HepG2 (cell line): Measurements from ENCODE around the gene SLC27A3. TPM values are rescaled to one million over a fixed set of nuclear protein-coding genes. Genes with fewer than 3 reads are reported as not detected.

Experiments used
- GATAD2A ChIP-seq: IDR thresholded peaks from 2 replicates; pipeline ENCODE4 v1.6.1; 2016
- LCORL ChIP-seq, 2 experiments: fragments of 450-650 bp in 1 of 2; sonication (generic) in 1 of 2; formaldehyde crosslinking in 1 of 2; IDR thresholded peaks; 2 replicates each; pipeline versions ENCODE4 v1.5.0 to v1.6.1; 2017 to 2020; ENCODE audit warnings: antibody characterized with exemption in 1 of 2, missing genetic modification reagents in 1 of 2
- MAZ ChIP-seq, 2 experiments: sonication (generic) in 1 of 2; formaldehyde crosslinking in 1 of 2; IDR thresholded peaks; 2 replicates each; pipeline versions ENCODE4 v1.5.0 to v1.6.1; 2012 to 2020; ENCODE audit warnings: low read depth in 2 of 2, mild to moderate bottlenecking in 2 of 2, borderline replicate concordance in 1 of 2, improper control_type of control experiment in 1 of 2, low read length in 1 of 2, missing genetic modification reagents in 1 of 2, moderate library complexity in 1 of 2
- MXD1 ChIP-seq: sonication (generic); formaldehyde crosslinking; IDR thresholded peaks from 2 replicates; pipeline ENCODE4 v1.4.0; 2020; ENCODE audit warnings: mild to moderate bottlenecking, missing genetic modification reagents
- NR1H2 ChIP-seq: sonication (generic); formaldehyde crosslinking; IDR thresholded peaks from 2 replicates; pipeline ENCODE4 v1.8.1; 2022; ENCODE audit warnings: low read depth, missing genetic modification reagents, borderline replicate concordance
- PAX8 ChIP-seq: sonication (generic); formaldehyde crosslinking; IDR thresholded peaks from 2 replicates; pipeline ENCODE4 v1.8.0; 2022; ENCODE audit warnings: mild to moderate bottlenecking, missing genetic modification reagents, borderline replicate concordance
- TCF12 ChIP-seq, 2 experiments: fragments of 450-650 bp in 1 of 2; sonication (generic) in 1 of 2; formaldehyde crosslinking in 1 of 2; IDR thresholded peaks; 2 replicates each; pipeline versions ENCODE4 v1.6.1 to v1.8.0; 2017 to 2022; ENCODE audit warnings: antibody characterized with exemption in 1 of 2, mild to moderate bottlenecking in 1 of 2, missing genetic modification reagents in 1 of 2, moderate library complexity in 1 of 2
- TEAD2 ChIP-seq: sonication (generic); formaldehyde crosslinking; IDR thresholded peaks from 2 replicates; pipeline ENCODE4 v1.9.0; 2021; ENCODE audit warnings: missing genetic modification reagents
- TOPORS ChIP-seq: sonication (generic); formaldehyde crosslinking; IDR thresholded peaks from 2 replicates; pipeline ENCODE4 v1.8.0; 2023; ENCODE audit warnings: mild to moderate bottlenecking, missing genetic modification reagents
- ZBTB14 ChIP-seq: sonication (generic); formaldehyde crosslinking; IDR thresholded peaks from 2 replicates; pipeline ENCODE4 v1.4.0; 2020; ENCODE audit warnings: missing genetic modification reagents
- ZBTB7A ChIP-seq: sonication (generic); formaldehyde crosslinking; IDR thresholded peaks from 2 replicates; pipeline ENCODE4 v1.8.0; 2022; ENCODE audit warnings: mild to moderate bottlenecking, missing genetic modification reagents
- ZNF407 ChIP-seq: sonication (generic); formaldehyde crosslinking; IDR thresholded peaks from one replicate; pipeline ENCODE4 v1.5.1; 2020; ENCODE audit warnings: mild to moderate bottlenecking, missing genetic modification reagents; ENCODE audit errors: not compliant biosample characterization
- ZNF563 ChIP-seq: sonication (generic); formaldehyde crosslinking; IDR thresholded peaks from 2 replicates; pipeline ENCODE4 v1.8.0; 2022; ENCODE audit warnings: mild to moderate bottlenecking, moderate library complexity, missing genetic modification reagents
- ZNF784 ChIP-seq: sonication (generic); formaldehyde crosslinking; IDR thresholded peaks from 2 replicates; pipeline ENCODE4 v1.5.1; 2020; ENCODE audit warnings: missing genetic modification reagents, mild to moderate bottlenecking, borderline replicate concordance
- polyA plus RNA-seq, 8 experiments: library from polyadenylated mRNA; depleted of rRNA in 3 of 8; stranded (reverse) in 7 of 8; unstranded in 1 of 8; fragments of >200 nt; fragmentation: Illumina TruSeq in 4 of 8; extraction: Trizol in 4 of 8; gene quantifications; 2 replicates each; pipeline versions ENCODE4 v1.2.1 to v1.2.3, GENCODE V29; 2011 to 2016; ENCODE audit warnings: low read depth in 4 of 8, missing spikeins in 1 of 8, mixed read lengths in 1 of 8; ENCODE audit not compliant: insufficient read depth in 1 of 8
- total RNA-seq, 5 experiments: library from RNA; depleted of rRNA; stranded (reverse); fragments of >200 nt; fragmentation: Illumina TruSeq; extraction: Trizol; gene quantifications; 2 replicates each; pipeline ENCODE4 v1.2.3, GENCODE V29; 2016; ENCODE audit warnings: low read depth in 1 of 5

Gene SLC27A3
- total and polyA plus RNA-seq, 2 of the 13 experiments (the other 11 are each of a cell fraction or from before 2014, with no cell fraction given) = 4.3 to 10.3 TPM

GRCh38 chr1:153775458-153776327 lies 486 bp downstream of the SLC27A3 start (continued):
- TF ChIP-seq ZNF563 (CRISPR knock-in tag) (peak; percentile 20; the same call in 1 of the 2 replicates), MAZ (IDR thresholded peaks at IDR 0.05; ENCODE audit: borderline replicate concordance, low read depth, low read length) (no peak), MAZ (CRISPR knock-in tag; IDR thresholded peaks at IDR 0.05; ENCODE audit: low read depth) (peak; percentile 31; the same call in 1 of the 2 replicates), TOPORS (CRISPR knock-in tag) (no peak), ZNF784 (peak; percentile 58; the same call in 1 of the 2 replicates), ZNF407 (CRISPR knock-in tag) (peak; percentile 59), ZBTB14 (no peak; the same call in 1 of the 2 replicates), ZBTB7A (CRISPR knock-in tag) (peak; percentile 74), PAX8 (no peak), NR1H2 (peak; percentile 91; the same call in 1 of the 2 replicates), MXD1 (peak; percentile 85; the same call in 1 of the 2 replicates), TCF12 (IDR thresholded peaks at IDR 0.05) (no peak), TCF12 (CRISPR knock-in tag; IDR thresholded peaks at IDR 0.05) (peak; percentile 62; the same call in 1 of the 2 replicates), LCORL (IDR thresholded peaks at IDR 0.05) (no peak), LCORL (CRISPR knock-in tag; IDR thresholded peaks at IDR 0.05) (peak; percentile 54), GATAD2A (CRISPR knock-in tag) (no peak; the same call in 1 of the 2 replicates), TEAD2 (no peak)
